ENCODE results near the gene IFI27L2.

Gene IFI27L2

GRCh38 chr14:94170136-94170535 is 40.7 kb upstream of the IFI27L2 start:
- Histone ChIP-seq H3K27me3 (replicated peaks; ENCODE audit: control insufficient read depth, insufficient read depth, low read length) (no peaks in the 10 kb centered on the region; the same call in none of the 2 replicates), H3K36me3 (ENCODE audit: control insufficient read depth, insufficient read depth, low read length) (no peaks in the 10 kb centered on the region), H3K4me3 (replicated peaks; ENCODE audit: low read depth, low read length) (no peak overlapping the region)
- no peak for TF ChIP-seq CTCF (IDR thresholded peaks at IDR 0.05; ENCODE audit: insufficient read depth, low read length, poor library complexity, severe bottlenecking)
- DNase-seq (ENCODE audit: extremely low read depth, insufficient read length), result no peak

- H3K4me3 ChIP-seq (replicated peaks; ENCODE audit: low read depth, low read length), result no peak overlapping the region
- TF ChIP-seq CTCF (IDR thresholded peaks at IDR 0.05; ENCODE audit: insufficient read depth, low read length, poor library complexity, severe bottlenecking), result no peak
- H3K36me3 ChIP-seq (ENCODE audit: control insufficient read depth, insufficient read depth, low read length), result no peaks in the 10 kb centered on the region
- no peak for DNase-seq (ENCODE audit: extremely low read depth, insufficient read length)
- H3K27me3 ChIP-seq (replicated peaks; ENCODE audit: control insufficient read depth, insufficient read depth, low read length), result peaks cover 1% of the 10 kb centered on the region; the same call in 1 of the 2 replicates
Observed at GRCh38 chr14:94165744-94166143, 36.3 kb upstream of the IFI27L2 start.

- no peak for TF ChIP-seq CTCF (IDR thresholded peaks at IDR 0.05; ENCODE audit: insufficient read depth, low read length, poor library complexity, severe bottlenecking)
- DNase-seq (ENCODE audit: extremely low read depth, insufficient read length), result no peak
- H3K36me3 ChIP-seq (ENCODE audit: control insufficient read depth, insufficient read depth, low read length), result no peaks in the 10 kb centered on the region
- 0 out of 2 replicates have a peak, but pooled peaks cover 1% of the 10 kb centered on the region for H3K27me3 ChIP-seq (replicated peaks; ENCODE audit: control insufficient read depth, insufficient read depth, low read length)
- H3K4me3 ChIP-seq (replicated peaks; ENCODE audit: low read depth, low read length), result no peak overlapping the region
Observed at GRCh38 chr14:94164685-94165431, 35.5 kb upstream of the IFI27L2 start.

- Histone ChIP-seq H3K36me3 (ENCODE audit: control insufficient read depth, insufficient read depth, low read length) (no peaks in the 10 kb centered on the region), H3K4me3 (replicated peaks; ENCODE audit: low read depth, low read length) (no peak overlapping the region), H3K27me3 (replicated peaks; ENCODE audit: control insufficient read depth, insufficient read depth, low read length) (0 out of 2 replicates have a peak, but pooled peaks cover 1% of the 10 kb centered on the region)
- DNase-seq (ENCODE audit: extremely low read depth, insufficient read length), result no peak
- TF ChIP-seq CTCF (IDR thresholded peaks at IDR 0.05; ENCODE audit: insufficient read depth, low read length, poor library complexity, severe bottlenecking), result no peak
Observed at GRCh38 chr14:94163796-94164195, 34.4 kb upstream of the IFI27L2 start.

GRCh38 chr14:94162466-94162865 is 33.1 kb upstream of the IFI27L2 start:
- Histone ChIP-seq H3K36me3 (ENCODE audit: control insufficient read depth, insufficient read depth, low read length) (no peaks in the 10 kb centered on the region), H3K4me3 (replicated peaks; ENCODE audit: low read depth, low read length) (no peak overlapping the region), H3K27me3 (replicated peaks; ENCODE audit: control insufficient read depth, insufficient read depth, low read length) (0 out of 2 replicates have a peak, but pooled peaks cover 1% of the 10 kb centered on the region)
- TF ChIP-seq CTCF (IDR thresholded peaks at IDR 0.05; ENCODE audit: insufficient read depth, low read length, poor library complexity, severe bottlenecking), result no peak
- DNase-seq (ENCODE audit: extremely low read depth, insufficient read length), result no peak

All from GM06990 (cell line).